HEK293 (cell line): ENCODE measurements around the gene C1orf35.

Experiments
- BCL11B ChIP-seq: fragments of 450-650 bp; formaldehyde crosslinking; IDR thresholded peaks from 2 replicates; pipeline ENCODE4 v1.5.1; 2016; ENCODE audit warnings: low read depth, missing biosample characterization, missing genetic modification characterization
- GFI1B ChIP-seq: fragments of 450-650 bp; formaldehyde crosslinking; IDR thresholded peaks from 2 replicates; pipeline ENCODE4 v1.5.1; 2016; ENCODE audit warnings: missing biosample characterization, missing genetic modification characterization
- GLI4 ChIP-seq: fragments of 450-650 bp; formaldehyde crosslinking; IDR thresholded peaks from 2 replicates; pipeline ENCODE4 v1.5.1; 2016; ENCODE audit warnings: missing biosample characterization, missing genetic modification characterization
- HIC1 ChIP-seq: fragments of 450-650 bp; formaldehyde crosslinking; IDR thresholded peaks from 2 replicates; pipeline ENCODE4 v1.5.1; 2016; ENCODE audit warnings: missing biosample characterization, missing genetic modification characterization
- KLF17 ChIP-seq: fragments of 450-650 bp; formaldehyde crosslinking; IDR thresholded peaks from 2 replicates; pipeline ENCODE4 v1.5.1; 2016; ENCODE audit warnings: missing biosample characterization, missing genetic modification characterization
- RBAK ChIP-seq: fragments of 450-650 bp; formaldehyde crosslinking; IDR thresholded peaks from 2 replicates; pipeline ENCODE4 v1.5.1; 2016; ENCODE audit warnings: missing biosample characterization, missing genetic modification characterization
- SCRT1 ChIP-seq: fragments of 450-650 bp; formaldehyde crosslinking; IDR thresholded peaks from 2 replicates; pipeline ENCODE4 v1.5.1; 2016; ENCODE audit warnings: missing biosample characterization, missing genetic modification characterization, borderline replicate concordance
- YY2 ChIP-seq: fragments of 450-650 bp; formaldehyde crosslinking; IDR thresholded peaks from 2 replicates; pipeline ENCODE4 v1.5.1; 2016; ENCODE audit warnings: missing biosample characterization, missing genetic modification characterization
- ZBTB10 ChIP-seq: fragments of 450-650 bp; formaldehyde crosslinking; IDR thresholded peaks from 2 replicates; pipeline ENCODE4 v1.5.1; 2016; ENCODE audit warnings: missing biosample characterization, missing genetic modification characterization
- ZBTB20 ChIP-seq: fragments of 450-650 bp; formaldehyde crosslinking; IDR thresholded peaks from 2 replicates; pipeline ENCODE4 v1.5.1; 2016; ENCODE audit warnings: missing biosample characterization, missing genetic modification characterization
- ZBTB26 ChIP-seq: fragments of 450-650 bp; formaldehyde crosslinking; optimal IDR thresholded peaks from 2 replicates; pipeline ENCODE3; 2016; ENCODE audit warnings: missing biosample characterization, mild to moderate bottlenecking, missing genetic modification characterization
- ZBTB7A ChIP-seq: fragments of 450-650 bp; formaldehyde crosslinking; IDR thresholded peaks from 2 replicates; pipeline ENCODE4 v1.5.1; 2016; ENCODE audit warnings: low read depth, missing biosample characterization, missing genetic modification characterization
- ZFP41 ChIP-seq: fragments of 450-650 bp; formaldehyde crosslinking; IDR thresholded peaks from 2 replicates; pipeline ENCODE4 v1.5.1; 2016; ENCODE audit warnings: missing biosample characterization, missing genetic modification characterization, borderline replicate concordance
- ZFP69B ChIP-seq: fragments of 450-650 bp; formaldehyde crosslinking; IDR thresholded peaks from 2 replicates; pipeline ENCODE4 v1.5.1; 2016; ENCODE audit warnings: missing biosample characterization, missing genetic modification characterization
- ZNF18 ChIP-seq: fragments of 450-650 bp; formaldehyde crosslinking; IDR thresholded peaks from 2 replicates; pipeline ENCODE4 v1.5.1; 2016; ENCODE audit warnings: missing biosample characterization, missing genetic modification characterization
- ZNF23 ChIP-seq: fragments of 450-650 bp; formaldehyde crosslinking; IDR thresholded peaks from 2 replicates; pipeline ENCODE4 v1.5.1; 2016; ENCODE audit warnings: missing biosample characterization, missing genetic modification characterization, borderline replicate concordance
- ZNF24 ChIP-seq: fragments of 450-650 bp; formaldehyde crosslinking; IDR thresholded peaks from 2 replicates; pipeline ENCODE4 v1.5.1; 2016; ENCODE audit warnings: missing biosample characterization, missing genetic modification characterization
- ZNF266 ChIP-seq: fragments of 450-650 bp; formaldehyde crosslinking; IDR thresholded peaks from 2 replicates; pipeline ENCODE4 v1.5.1; 2016; ENCODE audit warnings: missing biosample characterization, missing genetic modification characterization, low read depth
- ZNF350 ChIP-seq: fragments of 450-650 bp; formaldehyde crosslinking; IDR thresholded peaks from 2 replicates; pipeline ENCODE4 v1.5.0; 2017; ENCODE audit warnings: missing biosample characterization, mild to moderate bottlenecking, missing genetic modification characterization
- ZNF514 ChIP-seq: fragments of 450-650 bp; formaldehyde crosslinking; IDR thresholded peaks from 2 replicates; pipeline ENCODE4 v1.5.1; 2016; ENCODE audit warnings: missing biosample characterization, missing genetic modification characterization
- ZNF529 ChIP-seq: fragments of 450-650 bp; formaldehyde crosslinking; IDR thresholded peaks from 2 replicates; pipeline ENCODE4 v1.5.1; 2017; ENCODE audit warnings: missing genetic modification characterization, missing biosample characterization; ENCODE audit not compliant: insufficient replicate concordance
- ZNF560 ChIP-seq: fragments of 450-650 bp; formaldehyde crosslinking; IDR thresholded peaks from 2 replicates; pipeline ENCODE4 v1.5.1; 2017; ENCODE audit warnings: missing biosample characterization, missing genetic modification characterization, borderline replicate concordance
- ZNF596 ChIP-seq: fragments of 450-650 bp; IDR thresholded peaks from 2 replicates; pipeline ENCODE4 v1.5.0; 2018; ENCODE audit warnings: missing biosample characterization, mild to moderate bottlenecking, missing genetic modification characterization, moderate library complexity
- ZNF610 ChIP-seq: fragments of 450-650 bp; formaldehyde crosslinking; IDR thresholded peaks from 2 replicates; pipeline ENCODE4 v1.5.1; 2016; ENCODE audit warnings: missing biosample characterization, missing genetic modification characterization, borderline replicate concordance
- ZNF621 ChIP-seq: fragments of 450-650 bp; formaldehyde crosslinking; IDR thresholded peaks from 2 replicates; pipeline ENCODE4 v1.5.1; 2017; ENCODE audit warnings: missing biosample characterization, missing genetic modification characterization
- ZNF623 ChIP-seq: fragments of 450-650 bp; formaldehyde crosslinking; IDR thresholded peaks from 2 replicates; pipeline ENCODE4 v1.5.1; 2016; ENCODE audit warnings: missing biosample characterization, missing genetic modification characterization
- ZNF629 ChIP-seq: fragments of 450-650 bp; formaldehyde crosslinking; IDR thresholded peaks from 2 replicates; pipeline ENCODE4 v1.5.1; 2017; ENCODE audit warnings: missing biosample characterization, missing genetic modification characterization
- ZNF654 ChIP-seq: fragments of 450-650 bp; formaldehyde crosslinking; IDR thresholded peaks from 2 replicates; pipeline ENCODE4 v1.5.1; 2016; ENCODE audit warnings: low read depth, missing biosample characterization, missing genetic modification characterization
- ZNF664 ChIP-seq: fragments of 450-650 bp; formaldehyde crosslinking; IDR thresholded peaks from 2 replicates; pipeline ENCODE4 v1.5.1; 2016; ENCODE audit warnings: missing biosample characterization, missing genetic modification characterization
- ZNF776 ChIP-seq: fragments of 450-650 bp; formaldehyde crosslinking; IDR thresholded peaks from 2 replicates; pipeline ENCODE4 v1.5.0; 2017; ENCODE audit warnings: missing biosample characterization, missing genetic modification characterization, borderline replicate concordance
- ZNF785 ChIP-seq: fragments of 450-650 bp; formaldehyde crosslinking; IDR thresholded peaks from 2 replicates; pipeline ENCODE4 v1.5.1; 2016; ENCODE audit warnings: missing biosample characterization, missing genetic modification characterization
- ZNF843 ChIP-seq: fragments of 450-650 bp; formaldehyde crosslinking; IDR thresholded peaks from 2 replicates; pipeline ENCODE4 v1.5.1; 2016; ENCODE audit warnings: missing biosample characterization, missing genetic modification characterization
- ZXDB ChIP-seq: fragments of 450-650 bp; formaldehyde crosslinking; IDR thresholded peaks from 2 replicates; pipeline ENCODE4 v1.5.1; 2016; ENCODE audit warnings: missing biosample characterization, missing genetic modification characterization

Gene C1orf35

GRCh38 chr1:228082214-228082917 lies 20.8 kb downstream of the C1orf35 start, which contains the start of gene ARF1 (continued):
- peak; percentile 96 for TF ChIP-seq ZBTB26 (tag by site-specific recombination)
- no peak for TF ChIP-seq BCL11B
- TF ChIP-seq ZNF350: no peak
- peak; percentile 54 for TF ChIP-seq KLF17
- TF ChIP-seq GLI4 (tag by site-specific recombination): no peak
- TF ChIP-seq ZNF529 (tag by site-specific recombination): no peak
- TF ChIP-seq ZNF23 (tag by site-specific recombination): no peak
- no peak for TF ChIP-seq ZNF24 (tag by site-specific recombination)
- TF ChIP-seq ZFP41: no peak
- TF ChIP-seq ZNF664 (tag by site-specific recombination): no peak
- no peak for TF ChIP-seq ZNF654 (tag by site-specific recombination)
- TF ChIP-seq ZNF621 (tag by site-specific recombination): no peak
- 0 out of 2 replicates have a peak, but pooled peaks have one; percentile 18 for TF ChIP-seq ZNF623 (tag by site-specific recombination)
- no peak for TF ChIP-seq ZNF560
- TF ChIP-seq ZNF629 (tag by site-specific recombination): peak; percentile 66
- no peak for TF ChIP-seq ZNF776 (tag by site-specific recombination)
- peak; percentile 85; the same call in 1 of the 2 replicates for TF ChIP-seq ZNF610 (tag by site-specific recombination)
- no peak for TF ChIP-seq HIC1
- TF ChIP-seq GFI1B: no peak
- peak; percentile 99 for TF ChIP-seq SCRT1 (tag by site-specific recombination)
- no peak for TF ChIP-seq ZNF266 (tag by site-specific recombination)
- TF ChIP-seq ZBTB7A (tag by site-specific recombination): peak; percentile 79
- TF ChIP-seq ZXDB: peak; percentile 88; the same call in 1 of the 2 replicates
- TF ChIP-seq ZNF18 (tag by site-specific recombination): no peak
- TF ChIP-seq ZBTB20 (tag by site-specific recombination): peak; percentile 32; the same call in 1 of the 2 replicates
- peak; percentile 45; the same call in 1 of the 2 replicates for TF ChIP-seq ZFP69B (tag by site-specific recombination)
- TF ChIP-seq YY2 (tag by site-specific recombination): peak; percentile 84
- no peak for TF ChIP-seq ZNF514 (tag by site-specific recombination)
- peak; percentile 74; the same call in 1 of the 2 replicates for TF ChIP-seq ZNF785 (tag by site-specific recombination)
- no peak for TF ChIP-seq RBAK (tag by site-specific recombination)
- TF ChIP-seq ZNF843: no peak
- peak; percentile 43; the same call in 1 of the 2 replicates for TF ChIP-seq ZNF596 (tag by site-specific recombination)
- TF ChIP-seq ZBTB10 (tag by site-specific recombination): peak; percentile 91
